A549 (cell line): ENCODE results near the gene RABGAP1L.

Experiments used
- CTCF ChIP-seq: fragments of >200 bp; sonication (Bioruptor Twin); formaldehyde crosslinking; IDR thresholded peaks from 3 replicates; pipeline ENCODE4 v1.5.1; 2016
- FOSL2 ChIP-seq, 2 experiments: fragments of 450-650 bp in 1 of 2; fragments of >200 bp in 1 of 2; sonication (Bioruptor Twin) in 1 of 2; formaldehyde crosslinking; IDR thresholded peaks; 2 replicates each; pipeline versions ENCODE4 v1.5.0 to v1.6.1; 2016 to 2020; ENCODE audit warnings: mild to moderate bottlenecking in 1 of 2, moderate library complexity in 1 of 2
- REST ChIP-seq: fragments of 200-600 bp; sonication (generic); IDR thresholded peaks from 2 replicates; pipeline ENCODE4 v1.6.1; 2016; ENCODE audit warnings: antibody characterized with exemption, mild to moderate bottlenecking, moderate library complexity

GRCh38 chr1:174169342-174169741 lies 10.0 kb downstream of the RABGAP1L start:
- TF ChIP-seq CTCF = no peak
- no peak for TF ChIP-seq REST
- TF ChIP-seq FOSL2 (IDR thresholded peaks at IDR 0.05) = no peak
- no peak for TF ChIP-seq FOSL2 (CRISPR knock-in tag; IDR thresholded peaks at IDR 0.05)
